WTC11 (cell line): ENCODE results near the gene TCOF1. TPM values are rescaled to one million over a fixed set of nuclear protein-coding genes. Genes with fewer than 3 reads are reported as not detected.

Experiments used
- ATAC-seq: fragments of 200-7000 bp; cut with Tn5 transposase; 2 replicates; pipeline ENCODE4 v1.10.0; 2021; ENCODE audit warnings: mild to moderate bottlenecking, moderate library complexity
- CTCF ChIA-PET: fragments of 300-600 bp; sonication (Branson Sonifier 250); formaldehyde crosslinking; loops from one replicate; lab custom pipeline; 2021; ENCODE audit warnings: antibody characterized with exemption; lab: Charles Lee
- POLR2A ChIA-PET: fragments of 350-600 bp; sonication (Branson Sonifier 250); formaldehyde crosslinking; loops from one replicate; lab custom pipeline; 2021; ENCODE audit warnings: antibody characterized with exemption; lab: Charles Lee
- DNase-seq: peaks from one replicate; pipeline ENCODE4 v3.0.0; 2021; ENCODE audit warnings: low spot score
- H3K27ac Mint-ChIP-seq: 2 replicates; pipeline ENCODE4 v1.8.0; 2021; ENCODE audit warnings: mixed read lengths
- H3K27me3 Mint-ChIP-seq: 2 replicates; pipeline ENCODE4 v1.8.0; 2021; ENCODE audit warnings: low read depth, mild to moderate bottlenecking, moderate library complexity, mixed read lengths
- H3K36me3 Mint-ChIP-seq: 2 replicates; pipeline ENCODE4 v1.8.0; 2021; ENCODE audit warnings: mixed read lengths
- H3K4me1 Mint-ChIP-seq: 2 replicates; pipeline ENCODE4 v1.8.0; 2022; ENCODE audit warnings: mixed read lengths
- H3K4me3 Mint-ChIP-seq: 2 replicates; pipeline ENCODE4 v1.8.0; 2021; ENCODE audit warnings: mild to moderate bottlenecking, moderate library complexity, mixed read lengths
- H3K9me3 Mint-ChIP-seq: 2 replicates; pipeline ENCODE4 v1.8.0; 2021; ENCODE audit warnings: mixed read lengths
- ATF1 ChIP-seq: sonication (generic); formaldehyde crosslinking; IDR thresholded peaks from 2 replicates; pipeline ENCODE4 v1.8.1; 2023; ENCODE audit warnings: mild to moderate bottlenecking, moderate library complexity, missing genetic modification reagents
- ATF6 ChIP-seq: sonication (generic); formaldehyde crosslinking; IDR thresholded peaks from 2 replicates; pipeline ENCODE4 v1.8.1; 2023; ENCODE audit warnings: mild to moderate bottlenecking, missing genetic modification reagents
- CREB1 ChIP-seq: sonication (generic); formaldehyde crosslinking; IDR thresholded peaks from 2 replicates; pipeline ENCODE4 v1.8.0; 2023; ENCODE audit warnings: mild to moderate bottlenecking, missing genetic modification reagents
- E2F4 ChIP-seq: sonication (generic); formaldehyde crosslinking; IDR thresholded peaks from 2 replicates; pipeline ENCODE4 v1.8.1; 2022; ENCODE audit warnings: low read depth, mild to moderate bottlenecking, moderate library complexity, missing genetic modification reagents, borderline replicate concordance
- ESRRA ChIP-seq: sonication (generic); formaldehyde crosslinking; IDR thresholded peaks from 2 replicates; pipeline ENCODE4 v1.8.1; 2022; ENCODE audit warnings: mild to moderate bottlenecking, missing genetic modification reagents, borderline replicate concordance
- FOXJ3 ChIP-seq: sonication (generic); formaldehyde crosslinking; IDR thresholded peaks from 2 replicates; pipeline ENCODE4 v1.9.0; 2021; ENCODE audit warnings: missing genetic modification reagents, mild to moderate bottlenecking, borderline replicate concordance
- HMGA2 ChIP-seq: fragments of 250-450 bp; sonication (Bioruptor Pico); IDR thresholded peaks from 2 replicates; pipeline ENCODE4 v1.4.0; 2021; ENCODE audit warnings: mild to moderate bottlenecking, moderate library complexity
- MYBL2 ChIP-seq: sonication (generic); formaldehyde crosslinking; IDR thresholded peaks from 2 replicates; pipeline ENCODE4 v1.8.1; 2023; ENCODE audit warnings: mild to moderate bottlenecking, moderate library complexity, missing genetic modification reagents
- NFYB ChIP-seq: sonication (generic); formaldehyde crosslinking; conservative IDR thresholded peaks from 2 replicates; pipeline ENCODE4 v1.8.0; 2022; ENCODE audit warnings: low read depth, missing genetic modification reagents
- PREB ChIP-seq: sonication (generic); formaldehyde crosslinking; IDR thresholded peaks from 2 replicates; pipeline ENCODE4 v1.8.1; 2022; ENCODE audit warnings: mild to moderate bottlenecking, missing genetic modification reagents, moderate library complexity, borderline replicate concordance
- PRRX2 ChIP-seq: fragments of 250-450 bp; sonication (Bioruptor Pico); IDR thresholded peaks from 2 replicates; pipeline ENCODE4 v1.8.0; 2021; ENCODE audit warnings: mild to moderate bottlenecking
- RORB ChIP-seq: fragments of 250-450 bp; sonication (Bioruptor Pico); IDR thresholded peaks from 2 replicates; pipeline ENCODE4 v1.9.0; 2021; ENCODE audit warnings: mild to moderate bottlenecking
- SMAD4 ChIP-seq: sonication (generic); formaldehyde crosslinking; IDR thresholded peaks from 2 replicates; pipeline ENCODE4 v1.8.0; 2022; ENCODE audit warnings: mild to moderate bottlenecking, missing genetic modification reagents
- SP1 ChIP-seq: sonication (generic); formaldehyde crosslinking; conservative IDR thresholded peaks from 2 replicates; pipeline ENCODE4 v1.8.1; 2022; ENCODE audit warnings: missing genetic modification reagents
- ZNF219 ChIP-seq: sonication (generic); formaldehyde crosslinking; IDR thresholded peaks from 2 replicates; pipeline ENCODE4 v1.8.0; 2023; ENCODE audit warnings: missing genetic modification reagents, mild to moderate bottlenecking, borderline replicate concordance
- ZNF281 ChIP-seq: sonication (generic); formaldehyde crosslinking; IDR thresholded peaks from 2 replicates; pipeline ENCODE4 v1.8.0; 2023; ENCODE audit warnings: mild to moderate bottlenecking, missing genetic modification reagents
- ZNF396 ChIP-seq: fragments of 250-450 bp; sonication (Bioruptor Pico); IDR thresholded peaks from 2 replicates; pipeline ENCODE4 v1.8.0; 2021; ENCODE audit warnings: mild to moderate bottlenecking, moderate library complexity, borderline replicate concordance
- ZNF423 ChIP-seq: fragments of 250-450 bp; sonication (Bioruptor Pico); IDR thresholded peaks from 2 replicates; pipeline ENCODE4 v2.1.2; 2022; ENCODE audit warnings: mild to moderate bottlenecking, moderate library complexity
- total RNA-seq: library from RNA; stranded (reverse); gene quantifications from 3 replicates; pipeline ENCODE4 v1.2.3, GENCODE V29; 2021
- TF ChIP-seq, protein P1 (sequence below): sonication (generic); formaldehyde crosslinking; IDR thresholded peaks from 2 replicates; pipeline ENCODE4 v1.8.1; 2023; ENCODE audit warnings: mild to moderate bottlenecking, missing genetic modification reagents, borderline replicate concordance
- TF ChIP-seq, protein P2 (sequence below): fragments of 250-450 bp; sonication (Bioruptor Pico); IDR thresholded peaks from 2 replicates; pipeline ENCODE4 v1.9.0; 2021; ENCODE audit warnings: moderate library complexity, mild to moderate bottlenecking, inconsistent platforms, borderline replicate concordance

Gene TCOF1
- total RNA-seq, 1 experiment from 2014 or later: 174 TPM

- TF ChIP-seq E2F4 (no peak), PRRX2 (CRISPR knock-in tag) (no peak), PREB (CRISPR knock-in tag) (no peak)
These were observed 32.2 kb downstream of the TCOF1 start (continued) for GRCh38 chr5:150389531-150390266.

- DNase-seq (no peak), ATAC-seq (no peak)
- ChIA-PET POLR2A (no interaction called here), CTCF (interaction anchor here (1.1 kb wide), 1 partner anchor 48 kb away, joined by 3 read pairs; no protein-coding TSS in a partner anchor)
- Mint-ChIP-seq H3K27ac (no peak overlapping the region), H3K36me3 (peaks cover 71% of the 10 kb centered on the region), H3K27me3 (no peaks in the 10 kb centered on the region), H3K9me3 (no peaks in the 10 kb centered on the region), H3K4me3 (no peak overlapping the region), H3K4me1 (no peaks in the 10 kb centered on the region)
- no peak for TF ChIP-seq HMGA2 (CRISPR knock-in tag)
- TF ChIP-seq, protein P1, sequence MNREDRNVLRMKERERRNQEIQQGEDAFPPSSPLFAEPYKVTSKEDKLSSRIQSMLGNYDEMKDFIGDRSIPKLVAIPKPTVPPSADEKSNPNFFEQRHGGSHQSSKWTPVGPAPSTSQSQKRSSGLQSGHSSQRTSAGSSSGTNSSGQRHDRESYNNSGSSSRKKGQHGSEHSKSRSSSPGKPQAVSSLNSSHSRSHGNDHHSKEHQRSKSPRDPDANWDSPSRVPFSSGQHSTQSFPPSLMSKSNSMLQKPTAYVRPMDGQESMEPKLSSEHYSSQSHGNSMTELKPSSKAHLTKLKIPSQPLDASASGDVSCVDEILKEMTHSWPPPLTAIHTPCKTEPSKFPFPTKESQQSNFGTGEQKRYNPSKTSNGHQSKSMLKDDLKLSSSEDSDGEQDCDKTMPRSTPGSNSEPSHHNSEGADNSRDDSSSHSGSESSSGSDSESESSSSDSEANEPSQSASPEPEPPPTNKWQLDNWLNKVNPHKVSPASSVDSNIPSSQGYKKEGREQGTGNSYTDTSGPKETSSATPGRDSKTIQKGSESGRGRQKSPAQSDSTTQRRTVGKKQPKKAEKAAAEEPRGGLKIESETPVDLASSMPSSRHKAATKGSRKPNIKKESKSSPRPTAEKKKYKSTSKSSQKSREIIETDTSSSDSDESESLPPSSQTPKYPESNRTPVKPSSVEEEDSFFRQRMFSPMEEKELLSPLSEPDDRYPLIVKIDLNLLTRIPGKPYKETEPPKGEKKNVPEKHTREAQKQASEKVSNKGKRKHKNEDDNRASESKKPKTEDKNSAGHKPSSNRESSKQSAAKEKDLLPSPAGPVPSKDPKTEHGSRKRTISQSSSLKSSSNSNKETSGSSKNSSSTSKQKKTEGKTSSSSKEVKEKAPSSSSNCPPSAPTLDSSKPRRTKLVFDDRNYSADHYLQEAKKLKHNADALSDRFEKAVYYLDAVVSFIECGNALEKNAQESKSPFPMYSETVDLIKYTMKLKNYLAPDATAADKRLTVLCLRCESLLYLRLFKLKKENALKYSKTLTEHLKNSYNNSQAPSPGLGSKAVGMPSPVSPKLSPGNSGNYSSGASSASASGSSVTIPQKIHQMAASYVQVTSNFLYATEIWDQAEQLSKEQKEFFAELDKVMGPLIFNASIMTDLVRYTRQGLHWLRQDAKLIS: no peak
- no peak for TF ChIP-seq ZNF281 (CRISPR knock-in tag)
- TF ChIP-seq MYBL2 (CRISPR knock-in tag): no peak
- TF ChIP-seq, protein P2, sequence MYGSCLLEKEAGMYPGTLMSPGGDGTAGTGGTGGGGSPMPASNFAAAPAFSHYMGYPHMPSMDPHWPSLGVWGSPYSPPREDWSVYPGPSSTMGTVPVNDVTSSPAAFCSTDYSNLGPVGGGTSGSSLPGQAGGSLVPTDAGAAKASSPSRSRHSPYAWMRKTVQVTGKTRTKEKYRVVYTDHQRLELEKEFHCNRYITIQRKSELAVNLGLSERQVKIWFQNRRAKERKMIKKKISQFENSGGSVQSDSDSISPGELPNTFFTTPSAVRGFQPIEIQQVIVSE (CRISPR knock-in tag): no peak
- TF ChIP-seq FOXJ3 (CRISPR knock-in tag): no peak
- TF ChIP-seq ATF1: no peak
- no peak for TF ChIP-seq ZNF396 (CRISPR knock-in tag)
- no peak for TF ChIP-seq ESRRA (CRISPR knock-in tag)
- no peak for TF ChIP-seq ZNF219 (CRISPR knock-in tag)
- no peak for TF ChIP-seq SMAD4 (CRISPR knock-in tag)
- TF ChIP-seq RORB (CRISPR knock-in tag): no peak
- TF ChIP-seq CREB1 (CRISPR knock-in tag): no peak
- no peak for TF ChIP-seq ATF6 (CRISPR knock-in tag)
- no peak for TF ChIP-seq NFYB
- no peak for TF ChIP-seq ZNF423 (CRISPR knock-in tag)
- no peak for TF ChIP-seq SP1 (CRISPR knock-in tag)
These were observed 33.8 kb downstream of the TCOF1 start for GRCh38 chr5:150391064-150391834.
